Umbilical cord (tissue), 2 donors: ENCODE data around the gene ARHGEF10L. TPM values are rescaled to one million over a fixed set of nuclear protein-coding genes. Genes with fewer than 3 reads are reported as not detected.
"Not testable (repeated sequence)": the region's sequence is repeated elsewhere in the genome, so short reads cannot be mapped to it uniquely, and the experiment has no call there.

Source experiments
- DNase-seq: peaks from one replicate; pipeline ENCODE4 v3.0.0-alpha.2; 2015; ENCODE audit warnings: low spot score
- total RNA-seq: library from RNA; depleted of rRNA; stranded (reverse); fragments of >200 nt; gene quantifications from one replicate; pipeline ENCODE4 v1.2.3, GENCODE V29; 2014; ENCODE audit warnings: low replicate concordance; ENCODE audit not compliant: insufficient read depth

The ARHGEF10L gene, protein sequence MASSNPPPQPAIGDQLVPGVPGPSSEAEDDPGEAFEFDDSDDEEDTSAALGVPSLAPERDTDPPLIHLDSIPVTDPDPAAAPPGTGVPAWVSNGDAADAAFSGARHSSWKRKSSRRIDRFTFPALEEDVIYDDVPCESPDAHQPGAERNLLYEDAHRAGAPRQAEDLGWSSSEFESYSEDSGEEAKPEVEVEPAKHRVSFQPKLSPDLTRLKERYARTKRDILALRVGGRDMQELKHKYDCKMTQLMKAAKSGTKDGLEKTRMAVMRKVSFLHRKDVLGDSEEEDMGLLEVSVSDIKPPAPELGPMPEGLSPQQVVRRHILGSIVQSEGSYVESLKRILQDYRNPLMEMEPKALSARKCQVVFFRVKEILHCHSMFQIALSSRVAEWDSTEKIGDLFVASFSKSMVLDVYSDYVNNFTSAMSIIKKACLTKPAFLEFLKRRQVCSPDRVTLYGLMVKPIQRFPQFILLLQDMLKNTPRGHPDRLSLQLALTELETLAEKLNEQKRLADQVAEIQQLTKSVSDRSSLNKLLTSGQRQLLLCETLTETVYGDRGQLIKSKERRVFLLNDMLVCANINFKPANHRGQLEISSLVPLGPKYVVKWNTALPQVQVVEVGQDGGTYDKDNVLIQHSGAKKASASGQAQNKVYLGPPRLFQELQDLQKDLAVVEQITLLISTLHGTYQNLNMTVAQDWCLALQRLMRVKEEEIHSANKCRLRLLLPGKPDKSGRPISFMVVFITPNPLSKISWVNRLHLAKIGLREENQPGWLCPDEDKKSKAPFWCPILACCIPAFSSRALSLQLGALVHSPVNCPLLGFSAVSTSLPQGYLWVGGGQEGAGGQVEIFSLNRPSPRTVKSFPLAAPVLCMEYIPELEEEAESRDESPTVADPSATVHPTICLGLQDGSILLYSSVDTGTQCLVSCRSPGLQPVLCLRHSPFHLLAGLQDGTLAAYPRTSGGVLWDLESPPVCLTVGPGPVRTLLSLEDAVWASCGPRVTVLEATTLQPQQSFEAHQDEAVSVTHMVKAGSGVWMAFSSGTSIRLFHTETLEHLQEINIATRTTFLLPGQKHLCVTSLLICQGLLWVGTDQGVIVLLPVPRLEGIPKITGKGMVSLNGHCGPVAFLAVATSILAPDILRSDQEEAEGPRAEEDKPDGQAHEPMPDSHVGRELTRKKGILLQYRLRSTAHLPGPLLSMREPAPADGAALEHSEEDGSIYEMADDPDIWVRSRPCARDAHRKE (N-terminal part only)
- 42.4 TPM for total RNA-seq

DNA sequence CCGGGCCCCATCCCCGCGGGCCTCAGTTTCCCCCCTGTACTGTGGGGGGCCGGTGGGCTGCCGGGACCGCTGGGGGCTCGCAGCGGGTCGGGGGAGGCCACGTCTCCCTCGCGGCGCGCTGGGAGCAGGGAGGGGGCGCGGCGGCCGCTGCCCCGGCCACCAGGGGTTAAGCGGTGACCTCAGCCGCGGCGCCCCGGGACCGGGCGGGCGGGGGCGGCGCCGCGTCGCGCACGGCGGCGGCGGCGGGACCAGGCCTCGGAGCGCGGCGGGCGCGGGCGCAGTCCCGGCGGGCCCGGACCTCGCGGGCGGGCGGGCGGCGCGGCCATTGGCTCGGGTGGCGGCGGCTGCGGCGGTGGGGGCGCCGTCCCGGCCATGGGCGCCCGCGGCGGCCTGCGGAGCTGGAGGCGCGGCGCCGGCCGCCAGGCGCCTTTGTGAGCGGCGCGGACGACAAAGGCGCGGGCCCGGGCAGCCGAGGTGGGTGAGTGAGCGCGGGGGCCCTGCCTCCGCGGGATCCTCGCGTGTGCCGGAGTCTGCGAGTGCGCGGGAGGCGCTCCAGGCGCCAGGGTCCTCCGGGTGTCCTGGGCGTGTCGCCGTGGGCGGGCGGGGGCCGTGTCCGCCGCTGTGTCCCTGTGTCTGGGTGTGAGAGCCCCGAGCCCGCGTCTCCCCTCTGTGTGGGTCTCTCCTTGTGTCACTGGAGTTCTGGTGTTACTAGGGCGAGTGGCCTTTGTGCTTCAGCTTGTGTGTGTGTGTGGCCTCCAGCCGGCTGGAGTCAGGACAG is at the start of gene ARHGEF10L:
TSS of gene ARHGEF10L (plus strand) at position 222 of the 778 bp plus-strand sequence. CDS start 40,898 bp downstream, outside the sequence.
- no peak for DNase-seq

DNA sequence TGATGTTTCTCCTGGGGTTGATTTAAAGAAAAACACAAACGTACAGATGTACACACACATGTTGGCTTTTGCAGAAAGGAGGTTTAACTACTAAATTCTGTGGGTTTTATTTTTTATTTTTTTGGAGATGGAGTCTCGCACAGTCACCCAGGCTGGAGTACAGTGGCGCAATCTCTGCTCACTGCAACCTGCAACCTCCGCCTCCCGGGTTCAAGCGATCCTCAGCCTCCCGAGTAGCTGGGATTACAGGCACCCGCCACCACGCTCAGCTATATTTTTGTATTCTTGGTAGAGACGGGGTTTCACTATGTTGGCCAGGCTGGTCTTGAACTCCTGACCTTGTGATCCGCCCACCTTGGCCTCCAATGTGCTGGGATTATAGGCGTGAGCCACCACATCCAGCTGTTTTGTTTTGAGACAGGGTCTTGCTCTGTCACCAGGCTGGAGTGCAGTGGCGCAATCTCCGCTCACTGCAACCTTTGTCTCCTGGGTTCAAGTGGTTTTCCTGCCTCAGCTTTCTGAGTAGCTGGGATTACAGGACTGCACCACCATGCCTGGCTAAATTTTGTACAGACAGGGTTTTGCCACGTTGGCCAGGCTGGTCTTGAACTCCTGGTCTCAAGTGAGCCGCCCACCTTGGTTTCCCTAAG is 49.6 kb upstream of the ARHGEF10L start:
- not testable (repeated sequence) for DNase-seq

DNA sequence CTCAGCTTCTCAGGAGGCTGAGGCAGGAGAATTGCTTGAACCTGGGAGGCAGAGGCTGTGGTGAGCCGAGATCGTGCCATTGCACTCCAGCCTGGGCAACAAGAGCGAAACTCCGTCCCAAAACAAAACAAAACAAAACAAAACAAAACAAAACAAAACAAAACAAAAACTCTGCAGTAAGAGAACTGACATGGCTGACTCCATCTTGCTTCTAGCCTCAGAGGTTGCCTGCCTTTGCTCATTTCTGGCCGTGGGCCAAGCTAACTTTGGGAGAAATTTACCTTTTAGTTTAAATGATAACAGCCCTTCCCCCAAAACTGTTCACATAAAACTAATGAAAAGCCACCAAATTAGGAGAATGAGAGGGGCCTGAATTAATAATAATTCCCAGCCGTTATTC is 48.8 kb upstream of the ARHGEF10L start:
- DNase-seq, result not testable (repeated sequence)

DNA sequence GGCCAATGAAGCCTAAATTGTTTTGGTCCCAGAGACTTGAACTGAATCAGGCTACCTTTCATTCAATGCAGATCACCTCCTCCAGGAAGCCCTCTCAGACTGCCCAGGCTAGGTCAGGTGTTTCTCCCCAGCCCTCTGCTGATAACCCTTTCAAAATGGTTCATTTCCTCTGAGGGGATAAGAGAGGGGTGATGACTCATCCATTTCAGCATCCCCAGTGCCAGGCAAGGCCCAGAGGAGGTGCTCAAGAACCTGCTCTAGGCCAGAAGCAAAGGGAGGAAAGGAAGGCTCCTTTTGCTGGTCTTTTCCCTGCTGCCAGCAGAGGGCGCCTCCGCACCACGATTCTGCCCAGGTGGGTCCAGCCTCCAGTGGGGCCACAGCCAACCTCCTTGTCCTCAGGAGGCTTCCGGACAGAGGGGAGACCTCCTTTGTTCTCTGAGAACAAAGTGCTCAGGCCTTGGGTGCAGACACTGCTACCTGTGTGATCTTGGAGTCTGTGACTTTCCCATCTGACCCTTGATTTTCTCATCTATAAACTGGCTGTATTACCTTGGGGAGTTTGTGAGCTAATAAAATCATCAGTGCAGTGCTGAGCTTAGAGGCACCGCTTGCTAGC is 45.3 kb upstream of the ARHGEF10L start:
- peak; percentile 40 for DNase-seq

DNA sequence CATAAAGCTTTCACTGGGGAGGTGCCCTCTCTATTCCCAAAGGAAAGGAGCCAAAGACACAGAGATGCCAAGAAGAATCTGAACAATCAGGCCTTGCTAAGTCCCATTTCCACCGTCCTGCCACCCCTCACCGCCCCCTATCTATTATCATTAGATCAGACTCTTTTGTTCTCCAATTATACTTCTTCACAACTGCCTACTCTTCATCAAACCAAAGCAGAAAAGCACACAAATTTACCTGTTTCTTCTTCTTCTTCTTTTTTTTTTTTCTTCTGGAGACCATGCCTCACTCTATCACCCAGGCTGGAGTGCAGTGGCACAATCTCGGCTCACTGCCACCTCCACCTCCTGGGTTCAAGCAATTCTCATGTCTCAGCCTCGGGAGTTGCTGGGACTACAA is 43.1 kb upstream of the ARHGEF10L start:
- no peak for DNase-seq

DNA sequence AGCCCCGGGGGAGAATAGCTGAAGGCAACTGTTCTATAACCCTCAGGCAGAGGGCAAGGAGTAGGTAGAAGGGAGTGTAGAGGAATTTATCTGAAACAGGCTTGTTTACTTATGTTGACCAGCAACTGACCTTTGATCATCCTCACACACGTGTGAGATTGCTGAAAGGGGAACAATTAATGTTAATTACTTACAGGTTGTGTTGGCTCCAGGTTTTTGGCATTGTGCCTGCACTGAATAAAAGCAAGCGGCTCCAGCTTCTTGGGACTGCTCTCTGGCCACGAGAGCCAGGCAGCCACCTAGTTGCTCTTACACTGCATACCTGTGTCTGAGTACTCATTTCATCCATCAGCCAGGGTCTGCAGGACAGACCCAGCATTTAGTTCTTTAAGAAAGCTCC is 41.3 kb upstream of the ARHGEF10L start:
- no peak for DNase-seq

DNA sequence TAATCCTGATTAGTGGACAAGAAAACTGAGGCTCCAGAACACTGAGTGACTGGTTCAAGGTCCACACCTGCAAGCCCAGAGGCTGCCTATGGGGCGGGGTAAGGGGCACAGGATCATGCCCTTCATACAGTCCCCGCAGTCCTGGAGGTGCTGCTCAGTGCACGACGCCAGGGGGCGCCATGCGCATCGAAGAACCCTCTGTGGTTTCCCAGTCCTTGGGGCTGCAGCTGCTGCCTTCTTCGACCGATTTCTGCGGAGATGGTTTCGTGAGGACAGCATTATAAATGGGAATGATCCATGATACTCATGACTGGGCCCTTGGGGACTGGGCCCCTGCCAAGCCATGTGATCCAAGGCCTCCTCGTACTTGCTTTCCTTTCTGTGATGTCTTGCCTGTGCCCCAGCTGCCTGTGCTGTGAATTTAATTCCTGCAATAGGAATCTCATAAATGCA is 37.1 kb upstream of the ARHGEF10L start:
- peak; percentile 80 for DNase-seq

DNA sequence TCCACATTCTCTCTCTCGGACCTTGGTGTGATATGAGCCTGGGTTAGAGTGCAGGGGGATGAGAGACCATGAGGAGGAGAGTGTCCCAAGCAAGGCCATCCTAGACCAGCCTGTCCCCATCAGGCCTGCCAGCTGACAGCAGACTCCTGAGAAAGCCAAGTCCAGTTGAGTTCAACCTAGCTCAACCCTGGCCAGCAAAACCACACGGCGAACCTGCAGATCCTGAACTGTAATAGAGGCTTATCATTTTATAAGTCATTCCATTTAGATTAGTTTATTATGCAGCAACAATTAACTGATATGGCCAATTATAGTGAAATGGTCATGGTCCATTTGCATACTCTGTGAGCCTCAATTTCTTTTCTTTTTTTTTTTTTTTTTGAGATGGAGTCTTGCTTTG is 36.4 kb upstream of the ARHGEF10L start:
- DNase-seq, result no peak

DNA sequence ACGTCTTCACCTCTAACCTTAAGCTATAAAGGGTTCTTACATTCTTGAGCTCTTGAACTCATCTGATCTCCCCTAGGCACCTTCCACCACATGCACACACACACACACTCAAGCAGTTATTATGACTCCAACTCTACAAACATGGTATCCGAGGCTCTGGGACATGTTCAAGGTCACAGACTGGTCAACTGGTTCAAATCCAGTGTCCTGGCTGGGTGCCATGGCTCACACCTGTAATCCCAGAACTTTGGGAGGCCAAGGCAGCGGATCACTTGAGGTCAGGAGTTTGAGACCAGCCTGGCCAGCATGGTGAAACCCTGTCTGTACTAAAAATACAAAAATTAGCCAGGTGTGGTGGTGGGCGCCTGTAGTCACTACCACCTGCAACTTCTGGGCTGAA is 32.3 kb upstream of the ARHGEF10L start:
- DNase-seq, result not testable (repeated sequence)

DNA sequence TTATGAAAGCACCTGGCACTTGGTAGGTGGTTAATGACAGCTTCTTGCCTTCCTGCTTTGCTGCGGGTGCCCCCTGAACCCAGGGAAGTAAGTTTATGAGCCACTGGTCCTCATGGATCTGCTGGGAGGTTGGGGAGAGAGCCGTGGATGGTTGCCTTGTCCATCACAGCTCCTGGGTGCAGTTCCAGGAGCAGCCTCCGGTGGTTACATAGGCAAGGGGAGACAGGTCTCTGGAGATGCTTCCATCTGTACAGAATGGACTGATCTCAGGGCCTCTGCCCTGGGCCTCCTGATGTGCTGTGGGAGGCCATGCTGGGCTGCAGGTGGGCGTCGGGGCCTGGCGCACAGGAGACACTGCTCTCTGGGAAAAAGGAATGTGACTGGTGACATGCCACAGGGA is 31.6 kb upstream of the ARHGEF10L start:
- no peak for DNase-seq

DNA sequence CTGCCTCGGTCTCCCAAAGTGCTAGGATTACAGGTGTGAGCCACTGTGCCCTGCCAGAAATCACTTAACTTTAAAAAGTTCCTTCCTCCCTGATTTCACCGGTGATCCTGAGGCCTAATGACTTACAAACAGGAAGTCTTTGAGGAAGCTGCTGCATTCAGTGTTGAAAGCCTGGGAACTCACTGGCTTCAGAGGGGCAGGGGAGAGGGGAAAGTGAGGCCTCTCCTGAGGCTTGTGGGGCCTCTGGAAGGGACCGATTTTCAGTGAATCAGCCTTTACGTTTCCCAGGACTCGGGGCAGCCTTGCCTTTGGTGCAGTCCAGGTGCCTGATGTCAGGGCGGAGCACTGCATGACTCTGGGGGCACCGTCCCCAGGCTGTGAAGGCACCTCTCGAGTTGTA is 30.1 kb upstream of the ARHGEF10L start:
- DNase-seq, result peak; percentile 21

DNA sequence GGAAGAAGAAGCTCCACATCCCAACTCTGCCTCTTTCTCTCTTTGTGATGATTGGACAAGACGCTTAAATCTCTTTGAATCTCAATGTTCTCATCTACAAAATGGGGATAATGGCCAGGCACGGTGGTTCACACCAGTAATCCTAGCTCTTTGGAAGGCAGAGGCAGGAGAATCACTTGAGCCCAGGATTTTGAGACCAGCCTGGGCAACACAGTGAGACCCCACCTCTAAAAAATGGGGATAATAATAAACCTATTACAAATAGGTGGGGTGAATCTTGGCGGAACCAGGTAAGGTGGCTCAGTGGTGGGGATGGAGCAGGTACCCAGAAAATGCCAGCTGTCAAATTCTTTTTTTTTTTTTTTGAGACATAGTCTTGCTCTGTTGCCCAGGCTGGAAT is 29.4 kb upstream of the ARHGEF10L start:
- DNase-seq, result no peak

DNA sequence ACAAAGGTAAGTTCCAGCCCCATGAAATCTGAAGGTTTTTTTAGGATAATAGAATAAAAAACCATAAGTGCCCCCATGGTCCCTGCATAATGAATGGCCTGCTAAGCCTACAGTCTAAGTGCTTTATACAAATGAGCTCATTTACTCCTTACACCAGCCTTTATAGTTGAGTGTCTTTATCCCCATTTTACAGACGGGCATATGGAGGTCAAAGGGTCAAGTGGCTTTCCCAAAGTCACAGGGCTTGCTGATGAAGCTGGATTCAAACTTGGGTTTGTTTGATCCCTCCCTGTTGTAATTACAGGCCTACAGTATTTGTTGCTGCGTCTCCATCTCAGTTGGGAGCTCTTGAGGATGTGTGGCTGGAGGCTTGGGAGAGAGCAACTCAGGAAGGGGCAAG is 28.3 kb upstream of the ARHGEF10L start:
- no peak for DNase-seq

DNA sequence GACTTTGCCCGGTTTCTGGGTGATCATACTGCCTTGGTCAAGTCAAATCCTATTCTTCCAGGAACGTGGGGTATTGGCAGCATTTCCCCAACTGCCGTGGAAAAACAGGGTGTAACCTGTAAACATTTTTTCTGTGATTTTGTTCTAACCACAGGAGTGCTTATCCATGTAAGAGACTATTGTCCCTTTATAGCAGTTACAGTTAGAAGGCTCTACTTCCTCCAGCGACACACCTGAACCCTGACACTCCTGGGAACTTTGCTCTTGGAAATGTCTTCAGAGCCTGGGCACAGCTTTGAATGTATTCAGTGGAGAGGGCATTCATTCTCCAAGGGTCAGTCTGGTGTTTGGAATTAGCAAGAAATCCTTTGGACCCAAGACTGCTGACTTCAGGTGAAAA is 26.4 kb upstream of the ARHGEF10L start:
- DNase-seq, result no peak

DNA sequence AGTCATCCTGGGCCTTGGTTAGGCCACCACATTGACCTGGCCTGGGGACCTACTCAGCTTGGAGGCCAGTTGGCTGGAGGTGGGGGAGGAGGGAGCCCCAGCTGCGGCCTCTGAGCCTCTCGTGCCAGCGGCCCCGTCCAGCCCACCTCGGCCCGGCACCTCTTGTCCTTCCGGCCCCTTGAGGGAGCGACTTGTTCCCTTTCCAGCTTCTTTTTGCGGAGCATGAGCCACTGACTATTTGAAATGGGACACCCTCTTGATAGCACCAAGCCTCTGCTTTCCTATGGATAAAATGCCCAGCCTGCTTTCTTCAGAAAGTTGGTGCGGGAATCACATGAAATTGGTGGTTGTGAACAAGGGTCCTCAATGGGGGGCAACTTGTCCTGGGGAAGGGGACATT is 24.7 kb upstream of the ARHGEF10L start:
- DNase-seq, result no peak

DNA sequence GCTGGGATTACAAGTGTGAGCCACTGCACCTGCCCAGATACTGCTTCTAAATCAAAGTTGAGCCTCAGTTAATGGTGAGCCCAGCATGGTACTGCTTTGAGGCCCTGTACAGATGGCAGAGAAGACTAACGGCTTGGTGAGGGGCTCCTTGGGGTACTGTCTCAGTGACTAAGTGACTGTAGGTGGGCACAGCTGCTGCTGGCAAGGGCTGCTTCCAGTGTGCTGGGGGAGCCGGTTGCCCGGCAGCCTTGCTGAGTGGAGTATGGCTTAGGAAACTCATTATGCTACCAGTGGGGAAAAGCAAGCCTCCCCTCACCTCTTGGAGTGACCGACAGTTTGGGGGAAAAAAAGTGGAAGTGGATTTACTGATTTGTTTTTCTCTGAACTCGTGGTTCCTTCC is 23.6 kb upstream of the ARHGEF10L start:
- DNase-seq, result no peak

DNA sequence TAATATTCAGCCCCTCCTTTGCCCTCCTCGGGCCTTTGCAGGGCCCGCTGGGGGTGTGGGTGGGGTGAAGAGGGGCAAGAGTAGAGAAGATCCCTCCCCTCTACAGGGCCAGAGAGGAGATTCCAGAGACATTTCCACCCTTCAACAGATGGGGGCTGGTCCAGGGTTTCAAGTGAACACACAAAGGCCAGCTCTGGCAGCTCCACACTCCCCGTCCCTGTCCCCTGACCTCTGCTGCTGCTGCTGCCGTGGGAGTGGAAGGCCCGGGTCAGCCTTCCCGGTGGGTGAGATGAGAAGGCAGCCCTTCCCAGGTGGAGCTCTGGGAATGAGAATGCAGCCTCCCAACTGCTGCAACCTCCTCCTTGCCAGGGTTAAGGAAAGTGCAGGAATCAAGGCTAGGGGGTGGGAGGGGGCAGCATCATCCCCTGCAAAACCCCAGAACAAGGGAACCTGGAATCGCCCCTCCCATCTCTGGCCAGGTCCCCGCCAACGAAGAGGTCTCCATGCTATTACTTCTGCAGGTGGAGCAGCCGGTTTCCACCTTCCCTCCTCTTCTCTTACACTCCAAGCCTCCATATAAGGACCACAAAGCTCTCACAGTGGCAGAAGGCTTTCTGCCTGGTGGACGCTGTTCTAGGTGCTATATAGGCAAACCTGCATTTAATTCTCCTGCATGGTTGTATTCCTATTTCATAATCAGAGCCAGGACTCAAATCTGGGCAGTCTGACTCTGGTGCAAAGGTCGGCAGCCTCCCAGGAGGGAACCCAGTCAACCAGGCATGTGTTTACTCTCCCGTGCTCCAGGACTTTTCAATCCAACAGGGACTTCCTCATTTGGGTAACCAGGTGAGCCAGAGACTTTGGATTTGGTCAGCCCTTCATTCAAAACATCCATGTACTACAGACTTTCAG is 22.9 kb upstream of the ARHGEF10L start:
- no peak for DNase-seq

DNA sequence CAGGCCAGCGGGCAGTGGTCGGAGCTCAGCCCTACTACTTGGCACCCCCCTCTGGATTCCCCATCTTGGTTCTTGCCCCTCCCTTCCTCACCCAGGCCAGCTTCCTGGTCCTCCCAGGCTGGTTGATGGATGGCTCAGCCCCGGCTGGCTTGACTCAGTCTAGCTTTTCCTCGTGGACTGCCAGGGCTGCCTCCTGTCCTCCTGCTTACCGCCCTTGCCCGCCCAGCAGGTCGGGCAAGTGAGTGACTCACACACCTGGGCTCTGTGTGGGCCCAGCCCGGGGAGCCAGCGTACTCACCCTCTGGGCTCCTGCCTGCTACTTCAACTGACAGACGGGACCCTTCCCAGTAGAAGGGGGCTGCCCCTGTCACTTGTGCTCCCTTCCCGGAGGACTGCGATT is 19.5 kb upstream of the ARHGEF10L start:
- DNase-seq, result no peak
